Retina (tissue), 1 donor: ENCODE results near the gene ARAP3.
"Not testable (repeated sequence)": the region's sequence is repeated elsewhere in the genome, so short reads cannot be mapped to it uniquely, and the experiment has no call there.

ENCODE experiments used
- DNase-seq: peaks from one replicate; pipeline ENCODE4 v3.0.0-alpha.2; 2016

ARAP3 gene

GRCh38 chr5:141681695-141682641 is at the start of gene ARAP3:
ARAP3 (minus strand) TSS chr5:141682230; CDS start chr5:141680486, 1,744 bp downstream.
- DNase-seq, result peak; percentile 65

DNA sequence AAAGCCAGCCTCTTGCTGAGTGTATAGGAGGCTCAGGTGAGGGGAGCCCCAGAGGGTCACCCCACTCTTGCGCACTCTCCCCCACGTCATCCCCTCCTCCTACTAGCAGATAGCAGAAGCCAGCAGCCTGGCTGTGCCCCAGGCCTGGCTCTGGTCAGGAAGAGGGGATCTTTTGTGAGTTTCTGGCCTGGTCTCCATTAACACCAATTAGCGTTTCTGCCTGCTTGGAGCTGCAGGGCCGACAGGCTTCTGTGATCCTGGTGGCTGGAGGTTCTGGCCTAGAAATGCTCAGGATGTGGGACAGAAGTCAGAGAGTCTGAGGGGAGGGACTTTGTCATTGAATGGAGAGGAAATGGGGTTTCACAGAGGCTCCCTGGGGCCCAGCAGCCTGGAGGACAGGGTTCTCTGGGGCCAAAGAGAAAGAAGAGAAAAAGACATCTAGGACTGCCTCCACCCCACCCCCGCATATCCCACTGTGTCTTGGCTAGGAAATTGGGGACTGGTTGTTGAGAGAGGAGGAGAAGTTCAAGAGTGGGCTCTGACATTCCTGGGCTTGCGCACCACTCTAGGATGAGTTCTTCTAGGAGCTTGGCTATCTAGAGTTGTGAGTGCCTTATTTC is 47.5 kb upstream of the ARAP3 start:
- DNase-seq, result no peak

DNA sequence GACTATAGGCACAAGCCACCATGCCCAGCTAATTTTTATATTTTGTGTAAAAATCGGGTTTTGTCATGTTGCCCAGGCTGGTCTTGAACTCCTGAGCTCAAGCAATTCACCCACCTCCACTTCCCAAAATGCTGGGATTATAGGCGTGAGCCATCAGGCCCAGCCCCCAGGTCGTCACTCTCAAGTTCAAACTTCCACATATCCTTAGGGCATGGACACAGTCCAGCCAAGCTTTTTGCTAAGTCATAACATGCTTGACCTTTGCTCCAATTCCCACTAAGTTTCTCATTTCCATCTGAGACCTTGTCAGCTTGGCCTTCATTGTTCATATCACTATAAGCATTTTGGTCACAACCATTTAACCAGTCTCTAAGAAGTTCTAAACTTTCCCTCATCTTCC is 43.9 kb upstream of the ARAP3 start:
- no peak for DNase-seq

DNA sequence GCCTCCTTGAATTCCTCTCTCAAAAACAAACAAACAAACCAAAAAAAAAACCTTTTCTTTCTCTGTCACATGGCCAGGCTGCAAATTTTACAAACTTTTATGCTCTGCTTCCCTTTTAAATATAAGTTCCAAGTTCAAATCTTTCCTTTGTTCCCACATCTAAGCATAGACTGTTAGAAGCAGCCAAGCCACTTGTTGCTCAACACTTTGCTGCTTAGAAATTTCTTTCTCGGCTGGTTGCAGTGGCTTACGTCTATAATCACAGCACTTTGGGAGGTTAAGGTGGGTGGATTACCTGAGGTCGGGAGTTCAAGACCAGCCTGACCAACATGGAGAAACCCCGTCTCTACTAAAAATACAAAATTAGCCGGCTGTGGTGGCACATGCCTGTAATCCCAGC is 43.1 kb upstream of the ARAP3 start:
- DNase-seq, result not testable (repeated sequence)

- DNase-seq, result no peak
These were observed 40.2 kb upstream of the ARAP3 start for GRCh38 chr5:141722266-141722665.

DNA sequence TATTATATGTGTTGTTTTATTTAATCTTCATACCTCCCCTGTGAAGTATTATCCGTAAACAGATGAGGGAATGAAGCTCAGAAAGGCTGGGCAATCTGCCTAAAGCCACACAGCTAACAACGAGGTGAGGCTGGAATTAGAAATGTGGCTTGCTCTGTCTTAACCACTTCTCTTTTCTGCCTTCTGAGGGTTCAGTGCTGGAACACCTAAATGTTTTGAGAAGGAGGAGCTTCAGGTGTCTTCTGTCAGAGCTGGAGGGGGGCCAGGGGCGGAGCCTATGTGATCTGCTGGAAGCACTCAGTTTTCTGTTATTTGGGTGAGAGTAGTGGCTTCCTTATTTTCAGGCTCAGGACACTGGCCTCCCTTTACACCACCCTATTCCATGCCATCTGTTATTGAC is 35.0 kb upstream of the ARAP3 start:
- no peak for DNase-seq

GRCh38 chr5:141716468-141716867 is 34.4 kb upstream of the ARAP3 start:
- no peak for DNase-seq

- no peak for DNase-seq
These were observed 34.0 kb upstream of the ARAP3 start for GRCh38 chr5:141716009-141716408.

- peak; percentile 88 for DNase-seq
These were observed 33.4 kb upstream of the ARAP3 start for GRCh38 chr5:141715346-141715905.

DNA sequence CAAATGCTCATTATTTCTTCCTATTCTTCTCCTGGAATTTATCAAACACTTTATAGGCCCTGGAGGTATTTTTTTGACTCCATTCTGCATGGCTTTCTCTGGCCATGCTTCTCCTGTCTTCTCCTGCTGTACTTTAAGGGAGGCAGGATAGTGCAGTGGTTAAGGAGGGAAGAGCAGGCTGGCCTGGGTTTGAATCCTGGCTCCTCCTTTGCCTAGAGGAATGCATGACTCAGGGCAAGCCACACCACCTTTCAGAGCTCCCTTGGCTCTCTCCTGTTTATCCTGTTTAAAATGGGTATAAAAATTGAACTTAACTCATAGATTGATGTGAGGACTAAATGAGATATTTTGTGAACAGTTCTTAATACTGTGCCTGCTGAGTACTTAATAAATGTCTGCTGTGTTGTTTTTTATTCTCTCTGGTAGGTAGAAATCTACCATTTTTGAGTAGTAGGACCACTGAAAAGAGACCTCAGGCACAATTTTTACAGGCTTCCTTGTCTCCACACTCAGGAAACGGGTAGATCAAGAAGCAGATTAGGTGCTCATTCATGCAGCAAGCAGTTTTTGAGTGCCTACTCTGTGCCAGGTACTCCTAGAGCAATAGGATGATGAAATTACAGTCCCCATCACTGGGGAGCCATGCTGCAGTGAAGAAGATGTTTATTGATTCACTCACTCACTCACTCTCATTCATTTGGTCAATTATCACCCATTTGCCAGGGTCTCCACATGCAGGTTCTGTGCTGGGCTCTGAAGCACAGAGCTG is 32.7 kb upstream of the ARAP3 start:
- DNase-seq, result no peak

GRCh38 chr5:141713616-141714309 is 31.7 kb upstream of the ARAP3 start:
- no peak for DNase-seq

- no peak for DNase-seq
These were observed 29.7 kb upstream of the ARAP3 start for GRCh38 chr5:141711687-141712086.

DNA sequence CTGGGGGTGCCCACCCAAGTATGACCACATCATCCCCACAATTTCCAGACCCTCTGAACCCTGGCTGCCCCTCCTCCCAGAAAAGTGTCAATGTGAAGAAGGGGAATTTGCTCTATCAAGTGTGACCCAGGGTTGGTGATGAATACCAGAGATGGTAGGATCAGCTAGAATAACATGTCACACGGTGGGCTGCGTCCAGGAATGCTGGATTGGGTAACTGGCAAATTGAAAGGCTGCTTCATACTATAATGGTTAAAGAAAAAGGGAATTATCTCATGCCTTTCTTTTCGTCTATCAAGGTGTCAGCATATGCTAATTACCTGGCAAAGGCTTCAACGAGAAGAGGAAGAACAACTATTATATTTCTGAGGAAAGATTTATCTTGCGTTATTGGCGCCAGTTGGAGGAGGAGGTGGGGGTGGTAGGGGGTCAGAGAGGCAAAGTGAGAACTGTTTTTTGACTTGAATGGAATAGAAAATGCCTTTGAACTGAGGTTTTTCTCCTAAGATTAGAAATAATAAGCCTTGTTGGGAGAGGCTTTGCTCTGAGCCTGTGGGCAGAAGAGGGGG is 27.8 kb upstream of the ARAP3 start:
- DNase-seq, result no peak

GRCh38 chr5:141708016-141708415 is 26.0 kb upstream of the ARAP3 start:
- no peak for DNase-seq

DNA sequence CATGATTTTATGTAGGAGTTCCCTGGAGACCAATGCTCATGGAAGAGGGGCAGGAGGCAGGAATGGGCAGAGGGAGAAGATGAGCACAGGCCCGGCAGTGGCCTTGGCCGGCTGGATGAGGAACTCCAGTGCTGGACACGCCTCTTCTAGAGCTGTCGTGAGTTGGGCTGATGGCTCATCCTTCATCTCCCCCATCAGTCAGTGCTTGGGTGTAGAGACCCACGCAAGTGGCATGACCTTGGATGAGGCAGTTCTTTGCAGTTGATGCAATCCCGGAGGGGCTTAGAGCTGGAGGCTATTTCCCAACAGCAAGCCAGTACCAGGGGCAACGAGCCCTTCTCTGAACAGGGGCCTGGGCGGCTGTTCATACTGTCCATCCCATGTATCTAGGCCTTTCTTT is 25.5 kb upstream of the ARAP3 start:
- DNase-seq, result no peak

- DNase-seq, result no peak
These were observed 24.1 kb upstream of the ARAP3 start for GRCh38 chr5:141706121-141706520.

DNA sequence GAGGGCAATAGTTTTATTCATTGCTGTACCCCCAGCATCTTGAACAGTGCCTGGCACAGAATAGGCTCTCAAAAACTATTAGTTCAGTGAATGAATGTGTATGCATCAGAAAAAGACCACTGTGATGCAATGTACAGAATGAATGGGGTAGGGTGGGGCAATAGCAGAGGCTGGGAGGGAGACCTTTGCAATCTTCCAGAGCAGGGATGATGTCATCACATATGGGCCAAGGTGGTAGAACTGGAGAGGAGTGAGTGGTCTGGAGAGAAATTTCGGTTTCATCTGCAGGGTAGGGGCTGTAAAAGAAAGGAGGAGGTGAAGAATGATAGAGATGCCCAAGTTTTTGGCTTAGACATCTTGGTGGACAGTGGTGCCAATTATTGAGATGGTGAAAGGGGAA is 23.4 kb upstream of the ARAP3 start:
- DNase-seq, result no peak

- no peak for DNase-seq
These were observed 22.8 kb upstream of the ARAP3 start for GRCh38 chr5:141704782-141705297.

GRCh38 chr5:141703133-141703561 is 21.1 kb upstream of the ARAP3 start:
- DNase-seq, result no peak

- no peak for DNase-seq
These were observed 19.5 kb upstream of the ARAP3 start for GRCh38 chr5:141701360-141702119.

GRCh38 chr5:141697586-141697985 is 15.6 kb upstream of the ARAP3 start:
- DNase-seq, result no peak
